RWPE2 (cell line): ENCODE data around the gene MEMO1.

Experiments
- ATAC-seq: fragments of 200-7000 bp; cut with Tn5 transposase; 3 replicates; pipeline ENCODE4 v1.9.1; 2021; ENCODE audit warnings: low read depth
- DNase-seq: peaks from one replicate; pipeline ENCODE4 v3.0.0-alpha.2; 2020; ENCODE audit warnings: low spot score
- H3K27ac ChIP-seq: fragments of 450-650 bp; 2 replicates; pipeline ENCODE4 v1.5.1; 2017; ENCODE audit warnings: mild to moderate bottlenecking; ENCODE audit not compliant: poor library complexity, severe bottlenecking
- H3K27me3 ChIP-seq: fragments of 250-450 bp; sonication (Bioruptor Pico); 2 replicates; pipeline ENCODE4 v1.5.1; 2021; ENCODE audit warnings: mild to moderate bottlenecking, moderate library complexity; ENCODE audit not compliant: insufficient read depth, poor library complexity, severe bottlenecking
- H3K36me3 ChIP-seq: fragments of 250-450 bp; sonication (Bioruptor Pico); 2 replicates; pipeline ENCODE4 v1.5.1; 2020; ENCODE audit warnings: low read depth, mild to moderate bottlenecking, moderate library complexity
- H3K4me1 ChIP-seq: fragments of 250-450 bp; sonication (Bioruptor Pico); 2 replicates; pipeline ENCODE4 v1.5.1; 2021; ENCODE audit warnings: mild to moderate bottlenecking, moderate library complexity; ENCODE audit not compliant: insufficient read depth, poor library complexity, severe bottlenecking
- H3K4me3 ChIP-seq: fragments of 250-450 bp; sonication (Bioruptor Pico); 2 replicates; pipeline ENCODE4 v1.5.1; 2021; ENCODE audit warnings: mild to moderate bottlenecking, moderate library complexity; ENCODE audit not compliant: severe bottlenecking
- H3K9me3 ChIP-seq: fragments of 250-450 bp; sonication (Bioruptor Pico); 2 replicates; pipeline ENCODE4 v1.5.1; 2021; ENCODE audit warnings: mild to moderate bottlenecking, moderate library complexity; ENCODE audit not compliant: severe bottlenecking
- TF ChIP-seq, protein P1 (sequence below): fragments of 450-650 bp; IDR thresholded peaks from one replicate; pipeline ENCODE4 v1.5.1; 2017; ENCODE audit warnings: mild to moderate bottlenecking, moderate library complexity; ENCODE audit not compliant: poor library complexity, severe bottlenecking

MEMO1 gene

DNA sequence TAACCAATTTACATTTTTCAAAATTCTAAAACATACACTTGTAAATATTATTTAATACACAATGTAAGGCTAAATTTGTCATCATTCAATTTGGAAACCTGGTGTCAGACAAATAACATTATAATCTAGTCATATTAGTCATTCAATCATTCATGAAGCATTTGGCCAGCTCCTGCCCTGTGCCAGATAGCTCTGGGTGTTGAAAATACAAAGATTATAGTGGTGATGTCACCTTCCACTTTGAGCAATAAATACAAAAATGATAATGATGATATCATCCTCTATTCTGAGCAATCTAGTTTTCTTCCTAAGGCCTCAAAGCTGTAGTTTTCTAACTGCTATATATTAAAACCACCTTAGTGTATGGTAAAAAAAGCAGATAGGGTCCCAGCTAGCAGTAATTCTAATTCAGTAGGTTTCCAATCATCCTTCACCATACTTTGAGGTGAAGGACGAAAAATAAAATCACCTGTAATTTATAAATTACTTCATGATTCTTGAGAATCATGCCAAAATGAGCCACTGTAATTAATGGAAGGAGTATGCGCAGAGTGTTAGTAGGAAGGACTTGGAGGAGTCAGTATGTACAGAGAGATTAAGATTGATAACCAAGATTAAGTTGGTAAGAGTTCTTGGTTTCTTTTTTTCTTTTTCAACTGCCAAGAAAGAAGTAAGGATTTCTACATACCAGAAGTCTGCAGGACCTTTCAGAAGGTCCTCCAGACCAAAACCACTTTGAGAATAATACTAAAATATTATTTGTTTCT lies 23.2 kb downstream of the MEMO1 start:
- Histone ChIP-seq H3K9me3 (no peaks in the 10 kb centered on the region), H3K27ac (no peak overlapping the region), H3K36me3 (no peaks in the 10 kb centered on the region), H3K4me3 (no peak overlapping the region), H3K4me1 (peaks cover 8% of the 10 kb centered on the region), H3K27me3 (no peaks in the 10 kb centered on the region)
- no peak for DNase-seq
- ATAC-seq = peak; percentile 94
- TF ChIP-seq, protein P1, sequence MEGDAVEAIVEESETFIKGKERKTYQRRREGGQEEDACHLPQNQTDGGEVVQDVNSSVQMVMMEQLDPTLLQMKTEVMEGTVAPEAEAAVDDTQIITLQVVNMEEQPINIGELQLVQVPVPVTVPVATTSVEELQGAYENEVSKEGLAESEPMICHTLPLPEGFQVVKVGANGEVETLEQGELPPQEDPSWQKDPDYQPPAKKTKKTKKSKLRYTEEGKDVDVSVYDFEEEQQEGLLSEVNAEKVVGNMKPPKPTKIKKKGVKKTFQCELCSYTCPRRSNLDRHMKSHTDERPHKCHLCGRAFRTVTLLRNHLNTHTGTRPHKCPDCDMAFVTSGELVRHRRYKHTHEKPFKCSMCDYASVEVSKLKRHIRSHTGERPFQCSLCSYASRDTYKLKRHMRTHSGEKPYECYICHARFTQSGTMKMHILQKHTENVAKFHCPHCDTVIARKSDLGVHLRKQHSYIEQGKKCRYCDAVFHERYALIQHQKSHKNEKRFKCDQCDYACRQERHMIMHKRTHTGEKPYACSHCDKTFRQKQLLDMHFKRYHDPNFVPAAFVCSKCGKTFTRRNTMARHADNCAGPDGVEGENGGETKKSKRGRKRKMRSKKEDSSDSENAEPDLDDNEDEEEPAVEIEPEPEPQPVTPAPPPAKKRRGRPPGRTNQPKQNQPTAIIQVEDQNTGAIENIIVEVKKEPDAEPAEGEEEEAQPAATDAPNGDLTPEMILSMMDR = no peak

- Histone ChIP-seq H3K9me3 (no peaks in the 10 kb centered on the region), H3K36me3 (no peaks in the 10 kb centered on the region), H3K27ac (no peak overlapping the region), H3K27me3 (no peaks in the 10 kb centered on the region), H3K4me3 (no peak overlapping the region), H3K4me1 (peaks cover 8% of the 10 kb centered on the region)
- DNase-seq (no peak), ATAC-seq (no peak)
- TF ChIP-seq, protein P1 = no peak
Observed at GRCh38 chr2:31986906-31987305, 23.9 kb downstream of the MEMO1 start.

- H3K36me3 ChIP-seq = no peaks in the 10 kb centered on the region
- H3K4me3 ChIP-seq = no peak overlapping the region
- DNase-seq (no peak), ATAC-seq (no peak)
- peaks cover 8% of the 10 kb centered on the region for H3K4me1 ChIP-seq
- H3K27ac ChIP-seq = no peak overlapping the region
- TF ChIP-seq, protein P1 = no peak
- no peaks in the 10 kb centered on the region for H3K27me3 ChIP-seq
- no peaks in the 10 kb centered on the region for H3K9me3 ChIP-seq
Observed at GRCh38 chr2:31983762-31984467, 26.9 kb downstream of the MEMO1 start.

DNA sequence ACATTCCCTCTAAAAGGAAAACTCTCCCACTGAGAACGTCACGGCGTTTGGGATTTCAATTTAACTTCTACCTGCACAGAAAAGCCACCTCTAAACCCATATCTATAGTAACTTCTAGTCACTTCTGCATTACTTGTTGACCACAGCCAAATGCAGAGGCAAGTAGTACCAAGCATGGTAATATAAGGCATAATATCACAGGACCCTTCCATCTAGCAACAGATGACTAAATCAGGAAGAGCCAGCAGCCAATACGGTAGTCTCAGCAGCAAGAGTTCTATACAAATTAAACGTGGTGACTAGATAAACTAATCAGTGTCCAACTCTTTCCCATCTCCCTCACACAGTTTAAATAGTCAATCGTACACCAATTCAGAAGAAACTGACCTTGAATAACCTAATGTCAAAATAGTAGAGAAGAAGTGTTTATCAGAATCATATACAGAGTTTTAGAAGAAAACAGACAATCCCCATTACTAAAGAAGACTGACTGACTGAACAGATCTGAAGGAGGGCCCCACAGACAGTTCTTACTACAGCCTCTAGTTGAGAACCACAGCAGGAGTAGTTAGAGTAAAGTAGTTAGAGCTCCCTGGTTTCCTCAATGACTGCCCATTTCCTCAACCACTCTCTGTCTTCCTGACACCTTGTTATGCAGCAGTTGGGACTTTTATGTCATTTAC lies 30.0 kb downstream of the MEMO1 start:
- no peaks in the 10 kb centered on the region for H3K9me3 ChIP-seq
- H3K4me1 ChIP-seq = no peaks in the 10 kb centered on the region
- H3K36me3 ChIP-seq = no peaks in the 10 kb centered on the region
- DNase-seq (no peak), ATAC-seq (peak; percentile 71)
- H3K4me3 ChIP-seq = no peak overlapping the region
- TF ChIP-seq, protein P1 = no peak
- H3K27ac ChIP-seq = no peak overlapping the region
- no peaks in the 10 kb centered on the region for H3K27me3 ChIP-seq
